Measurements from ENCODE around the gene IGFBPL1.

IGFBPL1 gene

GRCh38 chr9:38435521-38435920, 11.3 kb upstream of the IGFBPL1 start:
- TF ChIP-seq CTCF (IDR thresholded peaks at IDR 0.05; ENCODE audit: insufficient read depth, low read length, poor library complexity, severe bottlenecking), result no peak
- Histone ChIP-seq H3K4me3 (replicated peaks; ENCODE audit: low read depth, low read length) (no peak overlapping the region), H3K36me3 (ENCODE audit: control insufficient read depth, insufficient read depth, low read length) (no peaks in the 10 kb centered on the region), H3K27me3 (replicated peaks; ENCODE audit: control insufficient read depth, insufficient read depth, low read length) (no peaks in the 10 kb centered on the region; the same call in none of the 2 replicates)
- no peak for DNase-seq (ENCODE audit: extremely low read depth, insufficient read length)

GRCh38 chr9:38434853-38435252, 10.6 kb upstream of the IGFBPL1 start:
- Histone ChIP-seq H3K4me3 (replicated peaks; ENCODE audit: low read depth, low read length) (no peak overlapping the region), H3K36me3 (ENCODE audit: control insufficient read depth, insufficient read depth, low read length) (no peaks in the 10 kb centered on the region), H3K27me3 (replicated peaks; ENCODE audit: control insufficient read depth, insufficient read depth, low read length) (no peaks in the 10 kb centered on the region; the same call in none of the 2 replicates)
- no peak for TF ChIP-seq CTCF (IDR thresholded peaks at IDR 0.05; ENCODE audit: insufficient read depth, low read length, poor library complexity, severe bottlenecking)
- DNase-seq (ENCODE audit: extremely low read depth, insufficient read length), result no peak

- no peak for DNase-seq (ENCODE audit: extremely low read depth, insufficient read length)
- TF ChIP-seq CTCF (IDR thresholded peaks at IDR 0.05; ENCODE audit: insufficient read depth, low read length, poor library complexity, severe bottlenecking), result no peak
- H3K4me3 ChIP-seq (replicated peaks; ENCODE audit: low read depth, low read length), result no peak overlapping the region
- no peaks in the 10 kb centered on the region for H3K36me3 ChIP-seq (ENCODE audit: control insufficient read depth, insufficient read depth, low read length)
- no peaks in the 10 kb centered on the region; the same call in 1 of the 2 replicates for H3K27me3 ChIP-seq (replicated peaks; ENCODE audit: control insufficient read depth, insufficient read depth, low read length)
Observed at GRCh38 chr9:38434365-38434764, 10.1 kb upstream of the IGFBPL1 start.

- no peak for DNase-seq (ENCODE audit: extremely low read depth, insufficient read length)
- no peaks in the 10 kb centered on the region for H3K36me3 ChIP-seq (ENCODE audit: control insufficient read depth, insufficient read depth, low read length)
- H3K27me3 ChIP-seq (replicated peaks; ENCODE audit: control insufficient read depth, insufficient read depth, low read length), result no peaks in the 10 kb centered on the region; the same call in 1 of the 2 replicates
- H3K4me3 ChIP-seq (replicated peaks; ENCODE audit: low read depth, low read length), result no peak overlapping the region
- peak; percentile 36 for TF ChIP-seq CTCF (IDR thresholded peaks at IDR 0.05; ENCODE audit: insufficient read depth, low read length, poor library complexity, severe bottlenecking)
Observed at GRCh38 chr9:38432922-38433510, 8.8 kb upstream of the IGFBPL1 start.

GRCh38 chr9:38431116-38431515, 6.9 kb upstream of the IGFBPL1 start:
- H3K4me3 ChIP-seq (replicated peaks; ENCODE audit: low read depth, low read length), result no peak overlapping the region
- no peak for TF ChIP-seq CTCF (IDR thresholded peaks at IDR 0.05; ENCODE audit: insufficient read depth, low read length, poor library complexity, severe bottlenecking)
- no peaks in the 10 kb centered on the region for H3K36me3 ChIP-seq (ENCODE audit: control insufficient read depth, insufficient read depth, low read length)
- no peak for DNase-seq (ENCODE audit: extremely low read depth, insufficient read length)
- no peaks in the 10 kb centered on the region; the same call in 1 of the 2 replicates for H3K27me3 ChIP-seq (replicated peaks; ENCODE audit: control insufficient read depth, insufficient read depth, low read length)

GRCh38 chr9:38428062-38428461, 3.8 kb upstream of the IGFBPL1 start:
- DNase-seq (ENCODE audit: extremely low read depth, insufficient read length), result no peak
- TF ChIP-seq CTCF (IDR thresholded peaks at IDR 0.05; ENCODE audit: insufficient read depth, low read length, poor library complexity, severe bottlenecking), result no peak
- no peaks in the 10 kb centered on the region for H3K36me3 ChIP-seq (ENCODE audit: control insufficient read depth, insufficient read depth, low read length)
- H3K4me3 ChIP-seq (replicated peaks; ENCODE audit: low read depth, low read length), result no peak overlapping the region
- peaks cover 1% of the 10 kb centered on the region; the same call in 1 of the 2 replicates for H3K27me3 ChIP-seq (replicated peaks; ENCODE audit: control insufficient read depth, insufficient read depth, low read length)

Data from GM06990 (cell line).